GM20431 (cell line): Measurements from ENCODE around the gene MZT2B.
"Not testable (repeated sequence)": the region's sequence is repeated elsewhere in the genome, so short reads cannot be mapped to it uniquely, and the experiment has no call there.

Experiments
- in situ Hi-C: fragments of 300-500 bp; cut with MseI, MboI; formaldehyde crosslinking; loops from one replicate; pipeline ENCODE4 v1.15.0; 2020; ENCODE audit warnings: low sequenced_read_pairs; ENCODE audit not compliant: unreplicated experiment

Gene MZT2B

GRCh38 chr2:130195089-130195635 lies 13.1 kb downstream of the MZT2B start:
- in situ Hi-C loops: loop anchor here (25.0 kb wide), 1 partner anchor 142 kb away; the partner anchor contains the start of gene IMP4

DNA sequence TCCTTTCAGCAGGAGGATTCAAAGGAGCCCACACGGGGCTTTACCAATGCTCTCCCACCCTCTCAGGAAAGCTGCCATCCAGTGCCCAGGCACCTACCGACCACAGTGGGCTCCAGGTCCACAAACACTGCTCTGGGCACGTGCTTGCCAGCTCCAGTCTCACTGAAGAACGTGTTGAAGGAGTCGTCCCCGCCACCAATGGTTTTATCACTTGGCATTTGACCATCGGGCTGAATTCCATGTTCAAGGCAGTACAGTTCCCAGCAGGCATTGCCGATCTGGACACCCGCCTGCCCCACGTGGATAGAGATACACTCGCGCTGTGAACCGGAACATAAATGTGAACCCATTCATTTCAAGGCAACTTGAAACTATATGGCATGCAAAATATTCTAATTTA lies 14.0 kb downstream of the MZT2B start:
- in situ Hi-C loops: loop anchor here (25.0 kb wide), 1 partner anchor 141 kb away; the partner anchor contains the start of gene IMP4

DNA sequence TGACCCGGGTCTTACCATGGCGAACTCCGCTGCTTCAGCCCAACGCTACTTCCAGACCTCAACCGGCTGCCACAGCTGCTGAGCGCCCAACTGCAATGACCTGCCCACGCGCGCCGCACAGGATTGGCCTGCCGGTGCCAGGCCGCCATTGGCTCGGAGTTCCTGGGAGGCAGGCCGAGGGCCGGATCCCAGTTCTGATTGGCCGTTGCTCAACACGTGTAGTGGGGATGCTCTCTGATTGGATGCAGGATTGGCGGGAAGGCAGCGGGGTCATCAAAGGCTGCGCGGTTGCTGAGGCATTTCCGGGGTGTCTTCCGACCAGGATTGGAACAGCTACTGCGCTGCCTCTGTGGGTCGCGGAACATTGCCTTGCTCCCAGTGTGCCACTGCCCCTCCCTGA lies 16.3 kb downstream of the MZT2B start, which contains the start of gene TUBA3E:
TUBA3E (minus strand) TSS at position 97 of the 400 bp plus-strand sequence; CDS start at position 18, 79 bp downstream.
- in situ Hi-C loops: loop anchor here (25.0 kb wide), 1 partner anchor 139 kb away; the partner anchor contains the start of gene IMP4

- in situ Hi-C loops: not testable (repeated sequence)
Measured at GRCh38 chr2:130202518-130202917, 20.5 kb downstream of the MZT2B start.

GRCh38 chr2:130203150-130203549 lies 21.1 kb downstream of the MZT2B start:
- in situ Hi-C loops: not testable (repeated sequence)

- in situ Hi-C loops: not testable (repeated sequence)
Measured at GRCh38 chr2:130207051-130207450, 25.0 kb downstream of the MZT2B start.

DNA sequence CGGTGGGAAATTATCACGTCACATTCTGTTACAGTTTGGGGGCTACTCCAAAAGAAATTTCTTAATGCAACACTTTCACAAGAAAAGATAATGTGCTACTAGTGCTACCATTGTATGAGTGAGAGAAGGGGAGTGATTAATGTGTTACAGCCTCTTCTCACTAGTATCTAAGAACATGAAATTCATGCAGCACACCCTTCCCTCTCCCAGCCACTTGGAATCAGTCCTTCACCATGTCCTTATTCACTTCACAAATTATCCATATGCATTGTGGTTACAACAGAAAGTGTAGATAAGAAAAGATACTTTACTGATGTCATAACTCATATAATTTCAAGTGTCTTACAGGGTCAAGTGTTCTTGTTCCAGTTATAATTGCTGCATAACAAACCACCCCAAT lies 37.1 kb downstream of the MZT2B start:
- in situ Hi-C loops: not testable (repeated sequence)

GRCh38 chr2:130220505-130220904 lies 38.4 kb downstream of the MZT2B start:
- in situ Hi-C loops: not testable (repeated sequence)

GRCh38 chr2:130222523-130222922 lies 40.5 kb downstream of the MZT2B start:
- in situ Hi-C loops: not testable (repeated sequence)

GRCh38 chr2:130228005-130228404 lies 45.9 kb downstream of the MZT2B start:
- in situ Hi-C loops: not testable (repeated sequence)

- in situ Hi-C loops: not testable (repeated sequence)
Measured at GRCh38 chr2:130228467-130229160, 46.6 kb downstream of the MZT2B start.

- in situ Hi-C loops: not testable (repeated sequence)
Measured at GRCh38 chr2:130229161-130229510, 47.1 kb downstream of the MZT2B start.

GRCh38 chr2:130230376-130230775 lies 48.3 kb downstream of the MZT2B start:
- in situ Hi-C loops: not testable (repeated sequence)

GRCh38 chr2:130230907-130231306 lies 48.8 kb downstream of the MZT2B start:
- in situ Hi-C loops: not testable (repeated sequence)

DNA sequence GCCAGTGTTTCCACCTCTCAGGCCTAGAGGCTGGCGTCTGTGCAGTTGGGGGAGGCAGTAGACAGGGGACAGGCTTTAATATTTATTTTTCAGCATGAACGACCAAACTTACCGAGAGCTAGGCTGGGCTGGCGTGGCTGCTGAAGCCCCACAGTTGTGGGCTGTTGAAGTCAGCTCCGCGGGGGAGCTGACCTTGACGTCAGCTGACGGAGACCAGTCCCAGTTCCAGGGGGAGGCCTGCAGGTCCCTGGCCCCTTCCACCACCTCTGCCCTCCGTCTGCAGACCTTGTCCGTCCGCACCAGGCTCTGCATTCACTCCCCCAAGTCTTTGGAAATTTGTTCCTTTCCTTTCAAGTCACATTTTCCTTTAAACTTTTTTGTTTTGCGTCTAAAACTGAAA lies 49.6 kb downstream of the MZT2B start:
- in situ Hi-C loops: no loop called here

GRCh38 chr2:130233066-130233465 lies 51.0 kb downstream of the MZT2B start:
- in situ Hi-C loops: not testable (repeated sequence)

DNA sequence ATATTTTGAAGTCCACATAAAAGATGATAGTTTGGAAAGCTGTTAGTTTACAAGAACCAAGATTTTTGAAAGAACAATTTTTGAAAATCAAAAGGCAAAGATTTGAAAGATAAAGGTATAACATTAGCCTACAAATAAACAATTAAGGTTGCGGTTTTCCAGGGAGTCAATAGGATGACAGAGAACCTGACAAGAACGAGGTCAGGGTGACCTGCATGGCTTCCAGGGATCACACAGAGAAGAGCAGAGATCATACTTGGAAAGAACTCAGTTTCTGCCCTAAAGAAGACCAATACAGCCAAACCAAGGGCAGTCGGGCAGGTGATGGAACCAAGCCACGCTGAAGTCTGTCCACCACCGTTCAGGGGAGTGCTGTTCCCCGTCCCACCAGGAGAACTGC lies 57.5 kb downstream of the MZT2B start:
- in situ Hi-C loops: not testable (repeated sequence)
